CD4-positive, alpha-beta T cell treated with Interleukin-2 at 100 ng/mL for 4 hours (primary cell): ENCODE results near the gene FEV.

ENCODE experiments used
- DNase-seq: peaks from one replicate; pipeline ENCODE4 v3.0.0-alpha.2; 2020; ENCODE audit warnings: low spot score

The FEV gene

GRCh38 chr2:218993345-218994315 lies 8.6 kb upstream of the FEV start, which contains the start of gene CRYBA2:
CRYBA2 (minus strand) TSS chr2:218993422; CDS start chr2:218993176, 246 bp downstream.
- DNase-seq, result no peak

GRCh38 chr2:218992703-218993344 lies 7.8 kb upstream of the FEV start:
- DNase-seq, result no peak

DNA sequence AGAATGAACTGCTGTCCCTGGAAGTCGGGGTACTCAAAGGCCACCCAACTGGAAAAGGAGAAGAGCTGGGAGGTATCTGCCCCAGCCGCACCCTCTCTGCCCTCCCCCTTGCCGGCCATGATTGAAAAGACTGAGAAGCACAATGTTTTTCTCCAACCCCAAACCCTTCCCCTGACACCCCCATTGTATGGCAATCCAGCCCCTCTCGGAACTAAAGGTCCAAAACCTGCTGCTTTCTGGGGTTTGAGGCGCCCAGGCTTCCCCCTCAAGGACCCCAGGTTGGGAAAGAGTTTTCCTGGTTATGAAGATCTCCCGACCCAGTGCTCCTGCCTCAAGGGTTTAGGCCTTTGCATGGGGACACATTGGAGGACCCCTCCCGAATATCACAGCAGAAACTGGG lies 7.2 kb upstream of the FEV start:
- DNase-seq, result no peak

- no peak for DNase-seq
These were observed 6.7 kb upstream of the FEV start for GRCh38 chr2:218991674-218992168.

GRCh38 chr2:218990612-218991011 lies 5.6 kb upstream of the FEV start:
- no peak for DNase-seq

GRCh38 chr2:218990052-218990451 lies 5.1 kb upstream of the FEV start:
- no peak for DNase-seq

GRCh38 chr2:218988650-218989049 lies 3.7 kb upstream of the FEV start:
- no peak for DNase-seq

DNA sequence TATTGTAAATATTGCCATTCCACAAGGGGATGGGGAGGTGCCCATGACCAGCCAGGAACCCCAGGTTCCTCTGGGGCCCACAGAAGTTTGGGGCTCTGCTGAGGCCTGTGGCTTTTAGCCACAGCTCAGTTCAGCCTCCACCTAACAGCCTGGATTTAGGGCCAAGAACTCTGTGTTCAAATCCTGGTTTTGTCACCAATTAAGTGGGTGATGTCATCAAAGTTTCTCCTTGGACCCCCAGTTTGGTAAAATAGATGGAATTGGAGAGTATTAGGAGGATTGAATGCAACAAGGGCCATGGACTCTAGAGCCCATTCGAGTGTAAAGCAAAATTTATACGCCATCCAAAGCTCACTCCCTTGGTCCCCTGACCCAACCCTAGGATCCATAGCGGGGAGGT lies 3.2 kb upstream of the FEV start:
- no peak for DNase-seq

DNA sequence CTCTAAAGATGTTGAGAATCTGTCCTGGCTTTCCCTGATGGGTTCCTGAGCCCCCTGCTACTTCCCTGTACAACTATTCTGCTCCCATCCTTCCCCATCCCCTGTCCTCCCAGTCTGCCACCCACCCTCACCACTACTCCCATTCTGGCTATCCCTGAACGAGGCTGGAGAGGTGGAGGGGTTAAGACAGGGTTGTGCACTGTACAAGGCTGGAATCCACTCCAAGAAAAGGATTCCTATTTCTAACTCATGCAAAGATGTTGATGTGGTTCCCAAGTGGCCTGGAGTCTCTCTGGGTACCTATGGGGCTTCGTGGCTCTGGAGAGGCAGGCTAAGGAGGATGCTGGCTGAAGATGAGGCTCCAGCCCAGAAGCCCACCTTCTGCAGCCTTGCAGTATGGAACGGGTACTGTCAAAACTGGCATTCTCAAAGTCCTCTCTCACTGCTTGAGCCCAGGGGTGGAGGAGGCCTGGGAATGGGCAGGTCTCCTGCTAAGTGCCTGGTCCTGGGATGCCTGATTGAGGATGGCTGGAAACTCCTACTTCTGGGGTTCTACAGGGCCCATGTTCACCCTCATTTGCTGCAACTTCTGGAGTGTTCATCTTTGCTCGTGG lies 1.3 kb upstream of the FEV start:
- DNase-seq, result no peak

DNA sequence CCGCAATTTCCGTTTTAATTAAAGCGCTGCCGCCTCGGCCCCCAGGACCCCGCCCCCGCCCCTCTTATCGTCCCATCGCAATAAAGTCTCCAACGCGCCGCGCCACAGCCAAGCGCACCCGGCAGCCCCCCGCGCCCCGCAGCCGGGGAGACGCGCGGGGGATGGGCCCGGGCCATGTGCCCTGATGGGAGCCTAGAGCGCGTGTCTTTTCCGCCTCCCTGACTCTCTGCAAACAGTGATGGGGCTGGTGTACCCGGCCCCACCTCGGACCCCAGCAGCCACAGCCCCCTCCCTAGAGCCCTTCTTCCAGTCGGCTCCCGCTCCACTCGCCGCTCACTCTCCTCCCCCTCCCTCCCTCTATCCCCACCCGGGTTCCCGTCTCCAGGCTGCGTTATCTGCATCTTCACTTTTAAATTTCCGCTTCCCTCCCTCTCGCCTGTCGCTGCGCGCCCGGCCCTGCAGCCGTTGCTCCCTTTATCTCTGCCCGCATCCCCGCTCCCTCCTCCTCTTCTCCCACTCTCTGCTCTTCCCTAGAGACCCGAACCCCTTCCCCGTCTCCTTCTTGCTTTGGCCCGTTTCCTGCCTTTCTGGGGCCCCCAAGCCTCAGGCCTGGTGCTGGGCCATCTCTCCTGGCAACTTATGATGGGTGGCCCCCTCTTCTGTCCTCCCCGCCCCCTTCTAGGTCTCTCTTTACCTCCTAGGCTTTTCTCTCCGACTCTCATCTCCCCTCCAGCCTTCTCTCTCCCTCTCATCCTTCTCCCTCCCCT lies 524 bp upstream of the FEV start:
- DNase-seq, result no peak

DNA sequence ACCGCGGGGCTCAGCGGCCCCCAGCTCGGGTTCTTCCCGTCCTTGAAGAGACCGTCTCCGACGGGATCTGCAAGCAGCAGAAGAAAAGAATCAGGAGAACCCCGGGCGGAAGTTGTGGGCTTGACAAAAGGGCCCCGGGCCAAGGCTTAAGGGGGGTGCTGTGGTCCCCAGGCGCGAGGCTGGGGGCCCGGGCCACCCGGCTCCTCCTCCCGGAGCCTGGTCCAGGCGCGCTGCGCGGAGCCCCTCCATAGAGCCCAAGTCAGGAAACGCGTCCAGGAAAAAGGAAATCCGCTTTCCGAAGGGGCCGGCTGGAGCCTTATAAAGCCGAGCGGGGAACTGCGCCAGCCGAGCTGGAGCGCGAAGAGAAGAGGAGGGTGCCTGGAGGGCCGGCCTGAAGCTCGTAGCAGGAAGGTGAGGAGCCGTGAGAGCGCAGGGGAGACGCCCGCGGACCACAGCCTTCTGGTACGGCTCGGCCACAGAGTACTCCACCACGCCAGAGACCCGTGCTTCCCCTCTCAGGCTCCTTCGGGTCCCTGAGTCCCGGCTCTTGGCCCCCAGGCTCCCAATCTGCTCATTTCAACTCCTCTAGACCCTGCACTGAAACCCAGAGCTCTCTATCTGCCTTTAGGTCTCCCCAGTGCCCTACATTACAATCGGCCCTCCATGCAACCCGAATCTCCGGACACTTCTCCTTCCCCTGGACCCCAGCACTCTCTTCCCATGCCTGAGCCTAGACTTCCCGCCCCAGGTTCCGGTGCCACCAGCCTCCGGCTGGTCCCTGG lies 554 bp downstream of the FEV start:
- no peak for DNase-seq

DNA sequence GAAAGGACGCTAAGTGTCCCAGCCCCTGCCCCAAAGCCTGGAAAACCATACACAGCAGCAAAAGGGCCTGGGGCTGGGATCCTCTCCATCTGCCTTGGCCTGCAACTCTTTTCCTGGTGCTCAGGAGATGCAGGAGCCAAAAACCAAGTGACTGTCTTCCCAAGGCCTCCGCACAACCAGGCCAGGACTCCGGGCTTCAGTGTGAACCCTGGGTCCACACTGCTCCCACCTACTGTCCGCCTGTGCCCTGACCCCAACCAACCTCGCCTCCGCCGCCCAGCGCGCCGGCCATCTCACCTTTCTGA lies 1.1 kb downstream of the FEV start:
- no peak for DNase-seq

DNA sequence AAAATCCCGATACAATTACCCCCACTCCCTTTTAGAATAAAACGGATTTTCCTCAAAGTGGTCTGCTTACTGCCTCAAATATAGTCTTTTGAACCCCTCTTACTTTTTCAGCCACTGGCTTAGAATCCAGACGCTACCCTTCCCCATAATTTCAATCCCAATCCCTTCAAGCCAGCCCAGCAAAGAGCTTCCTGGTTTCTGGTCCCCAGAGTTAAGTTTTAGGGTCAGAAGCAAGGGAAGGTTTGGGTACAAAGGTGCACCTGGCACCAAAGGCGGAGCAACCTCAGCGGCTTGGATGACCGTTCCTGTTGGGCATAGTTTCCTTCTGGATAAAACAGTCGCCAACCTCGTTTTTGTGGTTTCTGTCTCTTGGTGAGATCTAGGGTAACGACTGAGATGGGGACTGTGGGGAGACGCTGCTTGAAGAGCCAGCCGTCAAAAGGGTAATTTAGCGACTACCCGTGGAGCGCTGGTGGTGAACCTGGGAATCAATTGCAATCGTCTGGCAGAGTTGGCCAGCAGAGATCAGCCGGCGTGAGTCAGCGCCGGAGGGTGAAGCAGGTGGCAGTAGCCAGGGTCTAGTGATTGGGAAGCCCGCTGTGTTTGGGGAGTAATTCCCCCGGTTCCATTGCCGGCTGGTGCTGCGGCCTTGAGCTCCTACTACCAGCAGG lies 1.6 kb downstream of the FEV start:
- DNase-seq, result no peak

GRCh38 chr2:218982586-218983262 lies 2.3 kb downstream of the FEV start:
- no peak for DNase-seq

GRCh38 chr2:218981881-218982585 lies 3.0 kb downstream of the FEV start:
- peak; percentile 22 for DNase-seq

DNA sequence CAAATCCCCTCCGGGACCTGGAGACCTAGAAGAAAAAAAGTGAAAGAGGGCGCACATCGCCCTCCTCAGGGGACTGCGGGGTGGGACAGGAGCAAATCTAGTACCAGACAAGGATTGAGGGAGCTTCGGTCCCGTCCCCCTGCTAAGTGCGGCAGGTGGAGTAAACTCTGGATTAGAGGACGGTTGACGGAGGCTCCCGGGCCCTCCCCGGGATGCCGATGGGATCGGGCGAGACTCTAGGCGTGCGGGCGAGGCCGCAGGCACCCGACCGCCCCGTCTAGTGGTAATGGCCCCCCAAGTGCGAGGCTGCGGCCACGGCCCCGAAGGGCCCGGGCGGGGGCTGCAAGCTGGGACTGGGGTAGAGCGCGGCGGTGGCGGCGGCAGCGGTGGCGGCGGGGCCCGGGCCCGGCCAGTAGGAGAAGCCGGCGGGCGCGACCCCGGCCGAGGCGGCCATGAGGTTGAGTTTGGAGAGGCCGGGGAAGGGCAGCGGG lies 3.5 kb downstream of the FEV start:
- DNase-seq, result no peak

- DNase-seq, result no peak
These were observed 4.1 kb downstream of the FEV start for GRCh38 chr2:218980735-218981389.

GRCh38 chr2:218979846-218980734 lies 4.9 kb downstream of the FEV start:
- peak; percentile 85 for DNase-seq
